Measurements from ENCODE around the gene ACTG1. TPM values are rescaled to one million over a fixed set of nuclear protein-coding genes. Genes with fewer than 3 reads are reported as not detected.

The ACTG1 gene
- total and polyA plus RNA-seq, 9 of the 15 experiments (the other 6 are each of a cell fraction or from before 2014, with no cell fraction given), result 224 to 1,775 (median 568) TPM

DNA sequence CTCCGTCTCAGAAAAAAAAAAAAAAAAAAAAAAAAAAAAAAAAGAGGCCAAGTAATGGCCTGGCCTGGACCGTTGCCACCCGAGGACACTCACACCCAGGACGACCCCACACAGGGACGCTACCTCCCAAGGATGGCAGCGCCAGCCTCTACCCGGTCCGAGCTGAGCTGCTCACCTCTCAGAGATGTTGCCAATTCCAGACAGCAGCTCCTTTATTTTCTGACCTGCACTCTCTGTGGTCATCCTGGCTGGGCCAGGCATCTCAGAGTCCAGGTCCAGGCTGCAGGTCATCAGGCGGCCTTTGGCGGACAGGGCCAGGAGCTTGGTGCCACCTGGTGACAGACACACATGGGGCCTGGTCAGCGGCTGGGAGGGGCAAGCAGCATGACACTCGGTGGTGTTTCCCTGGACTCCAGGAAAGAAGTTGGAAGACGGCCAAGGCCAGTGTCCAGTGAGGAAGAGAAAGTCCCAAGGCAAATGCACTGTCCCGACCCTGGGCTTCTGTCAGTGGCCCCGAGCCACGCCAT is 36.5 kb upstream of the ACTG1 start:
- intact Hi-C loops (cut with micrococcal nuclease), result no loop called here
- FAIRE-seq (no peak), DNase-seq (ENCODE audit: extremely low read depth in 1 of 4, low spot score in 3 of 4) (no peak), ATAC-seq (no peak)
- Histone ChIP-seq H3K79me2 (ENCODE audit: control insufficient read depth, insufficient read depth, low read length) (peaks cover 37% of the 10 kb centered on the region), H3K27me3 (ENCODE audit: control insufficient read depth in 2 of 2, insufficient read depth in 2 of 2, low read length in 2 of 2) (no peaks in the 10 kb centered on the region), H3K9ac (ENCODE audit: insufficient read depth in 1 of 2, low read depth in 2 of 2, low read length in 2 of 2) (peak overlapping the region in 1 of 2 experiments; percentile 24; a peak in 2 of 4 replicates), H2AFZ (ENCODE audit: low read depth, low read length) (no peak overlapping the region), H3K9me1 (ENCODE audit: control insufficient read depth, insufficient read depth, low read length) (peaks cover 4% of the 10 kb centered on the region), H3K27ac (ENCODE audit: extremely low read depth, low read depth, low read length) (no peak overlapping the region), H3K4me2 (ENCODE audit: insufficient read depth, low read length) (no peak overlapping the region), H4K20me1 (replicated peaks; ENCODE audit: control insufficient read depth, insufficient read depth, low read length) (peaks cover 12% of the 10 kb centered on the region; the same call in 1 of the 2 replicates), H3K36me3 (ENCODE audit: control insufficient read depth, insufficient read depth, low read length) (peaks cover 67% of the 10 kb centered on the region), H3K4me1 (replicated peaks in 1 of 2; ENCODE audit: control insufficient read depth in 2 of 2, insufficient read depth in 2 of 2, low read length in 2 of 2) (peaks cover 18 to 58% of the 10 kb centered on the region in 2 experiments; a peak in 4 of 5 replicates), H3K9me3 (replicated peaks; ENCODE audit: control insufficient read depth, insufficient read depth, low read depth, low read length) (no peaks in the 10 kb centered on the region), H3K4me3 (no peak overlapping the region)
- peak; percentile 56; the same call in 1 of the 2 replicates for TF ChIP-seq NFIC (IDR thresholded peaks at IDR 0.05)
- TF ChIP-seq EGR1 (conservative IDR thresholded peaks at IDR 0.05), result no peak
- TF ChIP-seq, protein P1, sequence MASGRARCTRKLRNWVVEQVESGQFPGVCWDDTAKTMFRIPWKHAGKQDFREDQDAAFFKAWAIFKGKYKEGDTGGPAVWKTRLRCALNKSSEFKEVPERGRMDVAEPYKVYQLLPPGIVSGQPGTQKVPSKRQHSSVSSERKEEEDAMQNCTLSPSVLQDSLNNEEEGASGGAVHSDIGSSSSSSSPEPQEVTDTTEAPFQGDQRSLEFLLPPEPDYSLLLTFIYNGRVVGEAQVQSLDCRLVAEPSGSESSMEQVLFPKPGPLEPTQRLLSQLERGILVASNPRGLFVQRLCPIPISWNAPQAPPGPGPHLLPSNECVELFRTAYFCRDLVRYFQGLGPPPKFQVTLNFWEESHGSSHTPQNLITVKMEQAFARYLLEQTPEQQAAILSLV (tag; IDR thresholded peaks at IDR 0.05), result no peak
- TF ChIP-seq, protein P2, sequence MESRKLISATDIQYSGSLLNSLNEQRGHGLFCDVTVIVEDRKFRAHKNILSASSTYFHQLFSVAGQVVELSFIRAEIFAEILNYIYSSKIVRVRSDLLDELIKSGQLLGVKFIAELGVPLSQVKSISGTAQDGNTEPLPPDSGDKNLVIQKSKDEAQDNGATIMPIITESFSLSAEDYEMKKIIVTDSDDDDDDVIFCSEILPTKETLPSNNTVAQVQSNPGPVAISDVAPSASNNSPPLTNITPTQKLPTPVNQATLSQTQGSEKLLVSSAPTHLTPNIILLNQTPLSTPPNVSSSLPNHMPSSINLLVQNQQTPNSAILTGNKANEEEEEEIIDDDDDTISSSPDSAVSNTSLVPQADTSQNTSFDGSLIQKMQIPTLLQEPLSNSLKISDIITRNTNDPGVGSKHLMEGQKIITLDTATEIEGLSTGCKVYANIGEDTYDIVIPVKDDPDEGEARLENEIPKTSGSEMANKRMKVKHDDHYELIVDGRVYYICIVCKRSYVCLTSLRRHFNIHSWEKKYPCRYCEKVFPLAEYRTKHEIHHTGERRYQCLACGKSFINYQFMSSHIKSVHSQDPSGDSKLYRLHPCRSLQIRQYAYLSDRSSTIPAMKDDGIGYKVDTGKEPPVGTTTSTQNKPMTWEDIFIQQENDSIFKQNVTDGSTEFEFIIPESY (CRISPR knock-in tag; IDR thresholded peaks at IDR 0.05), result peak; percentile 40; the same call in 1 of the 2 replicates
- TF ChIP-seq NFXL1 (CRISPR knock-in tag; IDR thresholded peaks at IDR 0.05), result no peak
- no peak for TF ChIP-seq ARHGAP35 (IDR thresholded peaks at IDR 0.05; ENCODE audit: partially characterized antibody)
- TF ChIP-seq TAF15 (IDR thresholded peaks at IDR 0.05; ENCODE audit: low read depth, low read length), result no peak
- 96% methylated on average over 11 of the region's 16 CpGs for WGBS (ENCODE audit: insufficient coverage, low coverage, missing lambda C conversion rate)
- BruUV-seq (replicated peaks), result no TSS peak
- CTCF ChIA-PET (ENCODE audit: low intra/inter-chr PET ratio), result no interaction called here
- POLR2A ChIA-PET, result no interaction called here
- in situ Hi-C loops (cut with MboI), result no loop called here

Measured in K562 (cell line).